Measurements from ENCODE around the gene FLT3LG. TPM values are rescaled to one million over a fixed set of nuclear protein-coding genes. Genes with fewer than 3 reads are reported as not detected.

The FLT3LG gene
- total and polyA plus RNA-seq, 2 of the 8 experiments (the other 6 are each of a cell fraction or from before 2014, with no cell fraction given), result 1.6 to 3.2 TPM

- no peak overlapping the region for H3K4ac ChIP-seq (replicated peaks; ENCODE audit: insufficient read length, low read depth, low read length)
- no peak overlapping the region for H2BK20ac ChIP-seq (ENCODE audit: low read length)
- TF ChIP-seq TAF7 (optimal IDR thresholded peaks at IDR 0.05; ENCODE audit: borderline replicate concordance, low read depth, low read length) (peak; percentile 19), ATF3 (IDR thresholded peaks at IDR 0.05; ENCODE audit: insufficient read depth, low read depth, low read length) (no peak), POLR2A (IDR thresholded peaks at IDR 0.05; ENCODE audit: control extremely low read depth in 1 of 2, low read depth in 2 of 2, low read length in 2 of 2) (peak; percentile 69 to 72), SUZ12 (IDR thresholded peaks at IDR 0.05; ENCODE audit: low read length) (no peak), POLR2AphosphoS5 (IDR thresholded peaks at IDR 0.05; ENCODE audit: low read depth, low read length) (peak; percentile 78)
- H3K79me1 ChIP-seq (ENCODE audit: low read depth, low read length), result peaks cover 2% of the 10 kb centered on the region; the same call in 1 of the 2 replicates
- peaks cover 20 to 31% of the 10 kb centered on the region in 2 experiments for H3K79me2 ChIP-seq (ENCODE audit: control insufficient read depth in 1 of 2, insufficient read depth in 2 of 2, low read length in 2 of 2)
- POLR2A ChIA-PET (ENCODE audit: partially characterized antibody), result interaction anchor here (0.8 to 10.8 kb wide), 17 partner anchors 7 to 103 kb away, joined by 3 to 138 read pairs (median 14); partner anchors contain the start of genes ALDH16A1, NOSIP, PIH1D1 and PRR12
- no peak overlapping the region for H4K91ac ChIP-seq (replicated peaks; ENCODE audit: insufficient read length, low read length)
- H2AK5ac ChIP-seq (ENCODE audit: low read depth, low read length), result no peak overlapping the region
- CTCF ChIA-PET (ENCODE audit: partially characterized antibody), result interaction anchor here (1.4 to 3.0 kb wide), 2 partner anchors 12 to 18 kb away, joined by 3 to 9 read pairs; no protein-coding TSS in a partner anchor
- no peak overlapping the region for H3K18ac ChIP-seq (ENCODE audit: extremely low read depth, low read length)
- H3K9ac ChIP-seq (replicated peaks in 1 of 4; ENCODE audit: extremely low read depth in 1 of 4, low read depth in 3 of 4, low read length in 3 of 4), result peak overlapping the region in 2 of 4 experiments; percentile 14 to 99; a peak in 4 of 7 replicates
- H3K4me1 ChIP-seq (replicated peaks in 1 of 4; ENCODE audit: control insufficient read depth in 3 of 4, insufficient read depth in 4 of 4, low read length in 3 of 4), result peaks cover 0 to 8% (median 2%) of the 10 kb centered on the region in 4 experiments; a peak in 3 of 7 replicates
- no peak overlapping the region for H2BK15ac ChIP-seq (ENCODE audit: low read length)
- H3K56ac ChIP-seq (replicated peaks; ENCODE audit: insufficient read length, low read depth, low read length), result no peak overlapping the region
- peaks cover 15 to 20% of the 10 kb centered on the region in 2 experiments for H4K20me1 ChIP-seq (replicated peaks in 1 of 2; ENCODE audit: control insufficient read depth in 1 of 2, insufficient read depth in 2 of 2, low read length in 2 of 2)
- H2BK120ac ChIP-seq (replicated peaks; ENCODE audit: low read depth, low read length), result no peak overlapping the region
- H3K23me2 ChIP-seq (ENCODE audit: low read depth, low read length), result peaks cover 12% of the 10 kb centered on the region
- H3K4me2 ChIP-seq (ENCODE audit: insufficient read depth in 1 of 2, low read depth in 2 of 2, low read length in 2 of 2), result peak overlapping the region; percentile 85 to 98; a peak in 3 of 4 replicates
- no peak overlapping the region for H3K14ac ChIP-seq (ENCODE audit: insufficient read length)
- DNase-seq (ENCODE audit: low read depth in 1 of 2, low spot score in 2 of 2) (no peak), FAIRE-seq (no peak)
- peak overlapping the region; percentile 99 for H2BK5ac ChIP-seq (ENCODE audit: low read depth, low read length)
- H3K9me3 ChIP-seq (ENCODE audit: insufficient read depth in 2 of 2, low read depth in 1 of 2, low read length in 1 of 2), result no peaks in the 10 kb centered on the region
- 95% methylated on average over 27 of the region's 27 CpGs; no CpG with 5 or more reads in 1 of the 2 experiments for WGBS, 2 experiments (ENCODE audit: extremely low coverage in 1 of 2, insufficient coverage in 1 of 2, insufficient read length in 1 of 2, insufficient replicate concordance in 2 of 2, low coverage in 1 of 2, low lambda C conversion rate in 2 of 2, missing lambda C conversion rate in 1 of 2)
- H4K8ac ChIP-seq (ENCODE audit: extremely low read depth, insufficient read depth, low read length), result peak overlapping the region; percentile 82
- H3K4me3 ChIP-seq (ENCODE audit: extremely low read depth in 1 of 4, insufficient read depth in 2 of 4, low read depth in 3 of 4, low read length in 4 of 4), result peak overlapping the region in 1 of 4 experiments; percentile 96; a peak in 1 of 8 replicates
- H2BK12ac ChIP-seq (ENCODE audit: low read depth, low read length), result no peak overlapping the region
- H2AFZ ChIP-seq (ENCODE audit: low read length), result no peak overlapping the region
- no peak overlapping the region for H4K5ac ChIP-seq (ENCODE audit: insufficient read length, low read depth, low read length)
- H3K27me3 ChIP-seq (replicated peaks in 1 of 4; ENCODE audit: control insufficient read depth in 3 of 4, extremely low read depth in 1 of 4, insufficient read depth in 3 of 4, low read length in 3 of 4), result no peaks in the 10 kb centered on the region
- H3K23ac ChIP-seq (ENCODE audit: insufficient read length), result no peak overlapping the region
- peak overlapping the region; percentile 98; the same call in 1 of the 2 replicates for H3K27ac ChIP-seq (ENCODE audit: low read depth, low read length)
- peaks cover 26 to 49% (median 36%) of the 10 kb centered on the region in 4 experiments for H3K36me3 ChIP-seq (ENCODE audit: control insufficient read depth in 2 of 4, insufficient read depth in 4 of 4, low read length in 3 of 4)
Measured at GRCh38 chr19:49490287-49491029, 16.4 kb downstream of the FLT3LG start.

Measured in H1 (cell line).